Measurements from ENCODE around the gene UNC5C.

UNC5C gene

GRCh38 chr4:95548738-95549245, at the start of gene UNC5C:
TSS of gene UNC5C (minus strand) at chr4:95548973.
- DNase-seq, result peak; percentile 82

DNA sequence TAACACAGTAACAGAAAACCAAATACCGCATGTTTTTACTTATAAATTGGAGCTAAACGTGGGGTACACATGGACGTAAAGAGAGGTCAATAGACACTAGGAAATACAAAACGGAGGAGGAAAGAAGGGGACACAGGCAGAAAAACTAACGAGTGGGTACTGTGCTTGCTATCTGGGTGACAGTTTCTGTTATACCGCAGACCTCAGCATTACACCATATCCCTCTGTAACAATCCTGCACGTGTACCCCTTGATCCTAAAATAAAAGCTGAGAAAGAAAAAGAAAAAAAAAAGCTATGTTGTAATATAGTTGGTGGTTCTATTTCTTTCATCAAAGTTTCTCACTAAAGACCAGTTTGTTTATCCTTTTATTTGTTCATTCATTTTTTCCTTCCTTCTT, 47.9 kb upstream of the UNC5C start:
- DNase-seq, result no peak

- no peak for DNase-seq
These were observed 45.9 kb upstream of the UNC5C start for GRCh38 chr4:95594629-95595028.

- DNase-seq, result no peak
These were observed 45.2 kb upstream of the UNC5C start for GRCh38 chr4:95594013-95594412.

DNA sequence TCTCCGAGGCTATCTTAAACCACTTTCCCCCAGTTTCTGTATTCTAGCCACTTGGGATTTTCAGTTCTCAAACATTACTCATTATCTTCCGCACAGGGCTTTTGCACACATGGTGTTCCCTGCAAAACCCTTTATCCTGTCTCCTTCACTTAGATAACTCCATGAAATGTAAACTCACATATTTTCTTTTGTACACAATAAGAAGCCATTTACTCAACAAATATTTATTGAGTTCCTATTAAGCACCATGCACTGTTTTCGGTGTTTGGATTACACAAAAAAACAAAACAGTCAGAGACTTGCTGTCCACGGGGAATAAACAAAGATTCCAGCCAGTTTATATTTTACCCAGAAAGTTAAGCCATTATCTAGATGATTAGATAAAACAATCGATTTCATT, 42.5 kb upstream of the UNC5C start:
- DNase-seq, result no peak

DNA sequence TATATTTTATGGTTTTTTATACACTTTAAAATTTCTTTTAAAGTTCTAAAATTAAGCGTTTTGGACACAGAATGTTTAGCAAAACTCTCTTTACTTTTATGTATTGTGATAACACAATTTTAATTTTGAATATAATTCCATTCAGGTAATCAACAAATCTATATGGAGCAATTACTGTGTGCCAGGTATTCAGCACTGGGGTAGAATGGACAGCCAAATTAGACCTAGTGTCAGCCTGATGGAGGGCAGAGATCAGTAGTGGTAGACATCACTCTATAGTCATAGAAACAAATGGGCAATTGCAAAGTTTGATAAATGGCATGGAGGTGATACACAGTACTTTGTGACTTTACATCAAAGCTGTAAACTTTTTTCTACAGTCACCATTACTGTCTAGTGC, 41.8 kb upstream of the UNC5C start:
- no peak for DNase-seq

GRCh38 chr4:95585016-95585695, 36.4 kb upstream of the UNC5C start:
- no peak for DNase-seq

DNA sequence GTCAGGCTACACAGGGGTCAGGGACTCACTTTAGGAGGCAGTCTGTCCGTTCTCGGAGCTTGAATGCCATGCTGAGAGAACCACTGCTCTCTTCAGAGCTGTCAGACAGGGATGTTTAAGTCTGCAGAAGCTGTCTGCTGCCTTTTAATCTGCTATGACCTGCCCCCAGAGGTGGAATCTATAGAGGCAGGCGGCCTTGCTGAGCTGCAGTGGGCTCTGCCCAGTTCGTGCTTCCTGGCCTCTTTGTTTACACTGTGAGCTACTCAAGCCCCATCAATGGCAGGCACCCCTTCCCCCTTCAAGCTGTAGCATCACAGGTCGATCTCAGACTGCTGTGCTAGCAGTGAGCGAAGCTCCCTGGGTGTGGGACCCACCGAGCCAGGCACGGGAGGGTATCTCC, 31.5 kb upstream of the UNC5C start:
- no peak for DNase-seq

- DNase-seq, result no peak
These were observed 23.7 kb upstream of the UNC5C start for GRCh38 chr4:95572304-95572991.

GRCh38 chr4:95571577-95571976, 22.8 kb upstream of the UNC5C start:
- no peak for DNase-seq

DNA sequence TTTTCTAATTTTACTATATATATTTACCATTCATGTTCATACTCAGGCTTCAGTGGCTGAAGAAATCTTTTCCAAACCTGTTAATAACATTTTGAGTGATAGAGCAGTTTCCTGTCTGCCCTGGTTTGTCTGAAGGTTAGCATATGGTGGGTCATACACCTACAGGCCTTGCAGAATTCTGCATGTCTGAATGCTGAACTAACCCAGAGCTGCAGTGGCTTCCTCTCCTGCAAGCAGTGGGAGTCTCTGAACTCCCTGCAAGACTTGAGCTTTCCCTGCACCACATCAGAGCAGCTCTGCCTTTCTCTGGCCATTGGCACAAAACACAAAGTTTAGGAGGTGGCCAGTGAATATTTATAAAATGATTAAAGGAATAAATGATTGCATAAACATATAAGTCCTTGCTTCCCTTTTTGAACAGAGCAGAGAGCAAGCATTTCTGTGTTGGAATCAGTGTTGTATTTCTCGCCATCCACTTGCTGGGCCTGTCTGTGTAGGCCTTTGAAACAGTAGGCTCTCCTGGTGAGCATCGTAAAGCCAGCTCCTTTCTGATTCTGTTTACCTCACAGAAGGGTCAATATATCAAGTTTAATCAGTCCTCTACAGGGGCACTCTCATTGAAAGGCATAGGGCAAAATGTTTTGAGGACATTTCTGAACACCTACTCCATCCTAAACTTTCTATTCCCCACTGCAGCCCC, 15.0 kb upstream of the UNC5C start:
- DNase-seq, result no peak

DNA sequence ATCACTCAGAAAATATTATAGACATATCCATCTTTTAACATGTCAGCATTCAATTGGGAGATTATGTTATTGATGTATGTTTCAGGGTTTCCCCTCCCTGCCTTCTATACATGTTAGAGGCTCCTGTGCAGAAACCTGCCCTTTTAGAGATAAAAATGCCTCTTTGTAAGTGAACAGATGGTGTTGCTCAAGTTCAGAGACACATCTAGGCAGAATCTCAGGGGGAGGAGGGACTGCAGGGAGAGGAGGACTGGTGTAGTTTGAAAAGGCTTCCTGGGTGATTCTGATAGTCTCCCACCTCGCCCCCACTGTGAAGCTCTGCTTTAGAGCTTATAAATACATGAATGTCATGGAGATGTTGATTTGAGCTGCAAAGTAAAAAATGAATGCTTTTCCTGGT, 12.0 kb upstream of the UNC5C start:
- DNase-seq, result no peak

DNA sequence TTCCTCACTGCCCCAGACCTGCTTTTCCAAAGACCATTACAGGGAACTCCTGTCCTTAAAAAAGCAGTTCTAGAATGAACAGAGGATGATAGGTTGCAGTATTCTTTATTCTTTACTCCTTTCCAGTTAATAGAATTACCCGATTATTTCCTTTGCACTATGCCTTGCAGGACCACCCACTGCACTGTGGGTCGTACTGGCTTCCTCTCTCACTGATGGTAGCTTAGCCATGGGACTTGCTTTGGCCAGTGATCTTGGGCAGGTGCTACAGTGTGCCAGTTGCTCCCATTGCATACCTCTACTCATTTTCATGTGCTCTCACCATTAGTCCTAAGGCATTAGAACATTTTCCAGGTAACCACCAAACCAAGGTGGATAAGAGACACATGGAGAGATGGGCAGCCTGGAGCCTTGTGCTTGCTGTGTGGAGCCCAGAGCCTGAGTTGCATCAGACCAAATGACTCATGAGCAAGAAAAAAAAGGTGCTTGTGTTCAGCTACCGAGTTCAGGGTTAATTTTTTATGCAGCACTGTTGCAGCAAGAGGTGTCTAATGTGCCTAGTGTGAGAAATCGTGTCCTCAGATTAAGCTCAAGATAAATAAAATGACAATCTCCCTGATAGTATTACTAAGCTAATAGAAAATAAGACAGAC, 7.6 kb upstream of the UNC5C start:
- no peak for DNase-seq

- no peak for DNase-seq
These were observed 4.3 kb upstream of the UNC5C start for GRCh38 chr4:95552942-95553550.

DNA sequence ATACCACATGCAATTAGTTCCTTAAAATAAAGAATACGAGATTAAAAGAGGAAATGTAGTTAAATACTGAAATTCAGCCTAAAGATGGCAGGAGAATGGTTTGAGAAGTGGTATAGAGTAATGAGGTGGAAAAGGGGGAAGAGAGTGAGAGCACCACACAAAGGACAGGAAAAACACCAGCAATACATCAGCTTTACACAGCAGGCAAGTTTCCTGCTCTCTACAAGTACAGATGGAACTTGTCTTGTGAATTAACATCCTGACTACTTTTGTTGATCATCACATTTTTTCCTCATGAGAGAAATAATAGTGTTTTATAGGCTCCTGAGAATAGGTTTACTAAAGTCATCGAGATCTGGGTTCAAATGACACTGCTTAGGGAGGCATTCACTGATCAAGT, 2.9 kb upstream of the UNC5C start:
- DNase-seq, result no peak

DNA sequence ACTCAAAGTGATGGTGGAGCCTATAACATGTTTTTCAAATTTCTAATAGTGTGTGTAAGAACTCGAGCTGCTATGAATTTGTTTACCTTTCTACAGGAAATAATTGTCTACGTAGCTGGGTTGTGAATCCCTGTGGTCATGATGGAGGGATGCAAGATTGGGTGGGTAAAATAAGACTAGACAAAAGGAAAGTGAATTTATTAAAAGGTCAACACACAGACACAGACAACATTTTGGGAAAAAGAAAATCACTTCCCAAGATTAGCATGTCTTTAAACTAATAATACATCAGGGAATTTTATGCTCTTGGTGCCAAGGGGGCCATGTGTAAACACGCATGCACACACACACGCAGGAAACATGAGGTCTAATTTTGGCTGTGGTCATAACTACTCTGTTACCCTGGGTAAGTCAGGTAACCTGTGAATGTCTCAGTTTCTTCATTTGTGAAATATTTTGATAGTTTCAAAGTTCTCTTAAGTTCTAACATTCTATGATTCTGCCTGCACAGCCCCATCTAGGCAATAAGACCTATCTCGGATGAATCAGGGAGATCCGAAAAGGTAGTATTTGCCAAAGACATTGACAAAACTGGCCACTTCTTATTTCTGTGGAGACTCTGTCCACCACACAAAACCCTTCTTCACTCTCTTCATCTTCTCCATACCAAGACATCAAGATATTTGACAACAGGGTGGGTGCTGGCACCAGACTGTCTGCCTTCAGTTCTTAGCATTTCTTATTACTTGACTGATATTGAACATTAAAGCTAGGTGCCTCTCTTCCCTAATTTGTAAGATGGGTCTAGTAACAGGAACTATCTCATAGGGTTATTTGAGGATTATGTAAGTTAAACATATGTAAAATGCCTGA, 1.6 kb upstream of the UNC5C start:
- DNase-seq, result no peak

DNA sequence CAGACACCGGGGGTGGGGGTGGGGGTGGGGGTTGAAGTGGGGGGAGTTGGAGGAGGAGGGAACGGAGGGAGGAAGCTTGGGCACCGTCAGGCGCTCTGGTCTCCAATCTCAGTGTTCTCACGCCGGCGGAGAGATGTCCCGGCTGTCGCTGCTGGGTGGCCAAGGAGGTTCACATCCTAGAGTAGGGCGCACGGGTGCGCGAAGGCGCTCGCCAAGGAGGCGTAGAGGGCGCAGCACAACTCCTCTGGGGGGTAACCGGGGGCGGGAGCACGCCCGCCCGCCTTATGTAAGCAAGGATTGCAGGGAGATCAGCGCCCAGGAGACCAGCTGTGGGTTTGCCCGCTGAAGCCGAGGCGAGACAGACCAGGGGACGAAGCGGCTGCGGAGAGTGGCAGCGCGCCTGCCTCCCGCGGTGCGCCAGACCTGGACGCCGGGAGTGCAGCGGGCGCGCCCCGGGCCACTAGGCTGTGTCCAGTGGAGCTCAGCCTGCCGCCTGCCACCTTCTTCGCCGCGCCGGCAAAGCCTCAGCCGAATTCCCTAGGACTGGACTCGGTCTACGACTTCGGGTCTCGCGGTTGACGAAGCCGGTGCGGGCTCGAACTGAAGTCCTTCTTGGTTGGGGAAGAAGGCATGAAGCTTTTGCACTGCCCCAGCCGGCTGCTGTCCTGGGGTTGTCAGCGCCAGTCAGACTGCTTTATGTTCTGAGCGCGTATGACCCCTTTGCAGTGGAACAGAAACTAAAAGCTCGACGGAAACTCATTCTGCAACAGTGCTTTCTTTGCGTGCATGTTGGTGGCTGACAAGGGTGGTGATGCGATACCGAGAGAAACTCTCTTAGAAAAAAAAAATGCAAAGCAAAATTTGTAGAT, 707 bp upstream of the UNC5C start:
- DNase-seq, result peak; percentile 82

- peak; percentile 71 for DNase-seq
These were observed 880 bp downstream of the UNC5C start for GRCh38 chr4:95547715-95548471.

DNA sequence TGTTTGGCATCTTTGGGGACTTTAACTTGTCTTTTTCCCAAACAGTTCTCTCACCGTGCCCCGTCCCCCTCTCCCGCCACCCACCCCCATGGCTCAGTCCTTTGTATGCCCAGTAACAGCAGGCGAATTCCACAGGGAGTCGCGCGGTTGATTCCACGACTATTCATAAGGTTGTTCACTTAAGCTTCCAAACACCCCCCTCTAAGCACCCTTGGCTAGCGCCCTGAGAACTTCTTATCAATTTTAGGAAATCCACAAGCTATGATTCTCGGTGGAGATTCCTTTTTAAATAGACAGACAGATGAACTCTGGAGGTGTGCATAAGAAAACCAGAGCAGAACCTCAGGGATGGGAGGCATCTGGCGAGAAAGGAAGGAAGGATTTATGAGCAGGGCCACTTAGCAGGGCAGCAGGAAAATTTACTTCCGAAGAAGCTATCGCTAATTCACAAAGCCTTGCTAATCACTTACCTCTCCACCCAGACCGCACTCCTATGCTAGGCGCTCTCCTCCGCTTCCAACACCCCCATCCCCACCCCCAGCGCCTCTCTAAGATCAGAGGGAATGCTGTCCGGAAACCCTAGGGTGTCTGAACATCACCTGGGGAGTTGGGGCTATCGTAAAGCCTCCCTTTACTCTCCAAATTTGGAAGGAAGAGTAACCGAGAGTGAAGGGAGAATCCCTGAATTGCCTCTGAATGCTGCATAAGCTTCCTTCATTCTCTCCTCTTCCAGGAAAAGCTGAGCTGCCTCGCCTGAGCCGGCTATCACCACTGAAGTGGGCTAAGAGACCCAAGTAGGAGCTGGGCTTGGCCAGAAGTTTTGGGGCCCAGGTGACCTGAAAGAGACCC, 1.7 kb downstream of the UNC5C start:
- DNase-seq, result peak; percentile 71

Measured in midbrain (tissue), 1 donor.